Sigmoid colon (tissue), 4 donors: ENCODE results near the gene LPP.

ENCODE experiments used
- EP300 ChIP-seq, 4 donors: sonication (generic); formaldehyde crosslinking; IDR thresholded peaks; one replicate each; pipeline ENCODE4 v1.6.1; 2017; ENCODE audit warnings: antibody characterized with exemption in 4 of 4
- POLR2A ChIP-seq, 2 donors: fragments of 450-650 bp; IDR thresholded peaks; one replicate each; pipeline ENCODE4 v1.6.1; 2016; ENCODE audit warnings: antibody characterized with exemption in 2 of 2, mild to moderate bottlenecking in 2 of 2, moderate library complexity in 2 of 2

DNA sequence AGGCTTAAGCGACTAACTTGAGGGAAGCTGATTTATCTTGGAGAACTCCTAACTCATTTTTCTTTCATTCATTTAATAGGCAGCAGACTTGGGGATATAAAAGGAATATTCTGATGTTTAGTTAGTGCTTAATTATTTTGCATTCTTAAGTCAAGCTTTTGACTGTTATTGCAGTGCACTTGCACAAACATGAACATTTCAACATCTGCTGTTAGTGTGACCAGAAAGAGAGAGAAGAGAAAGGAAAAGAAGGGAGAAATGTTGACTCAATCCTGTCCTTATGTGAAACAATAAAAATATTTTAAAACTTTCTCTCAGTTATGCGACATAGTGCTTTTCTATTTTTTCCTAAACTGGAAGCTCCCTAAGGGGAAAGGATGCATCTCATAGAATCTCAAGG, 507.8 kb downstream of the LPP start:
- TF ChIP-seq EP300 (IDR thresholded peaks at IDR 0.05), result no peak
- TF ChIP-seq POLR2A (IDR thresholded peaks at IDR 0.05), result no peak
